ENCODE data around the gene SLC28A2. TPM values are rescaled to one million over a fixed set of nuclear protein-coding genes. Genes with fewer than 3 reads are reported as not detected.
"Not testable (repeated sequence)": the region's sequence is repeated elsewhere in the genome, so short reads cannot be mapped to it uniquely, and the experiment has no call there.

SLC28A2 gene
- total RNA-seq, 2 donors from 2014 or later: not detected

DNA sequence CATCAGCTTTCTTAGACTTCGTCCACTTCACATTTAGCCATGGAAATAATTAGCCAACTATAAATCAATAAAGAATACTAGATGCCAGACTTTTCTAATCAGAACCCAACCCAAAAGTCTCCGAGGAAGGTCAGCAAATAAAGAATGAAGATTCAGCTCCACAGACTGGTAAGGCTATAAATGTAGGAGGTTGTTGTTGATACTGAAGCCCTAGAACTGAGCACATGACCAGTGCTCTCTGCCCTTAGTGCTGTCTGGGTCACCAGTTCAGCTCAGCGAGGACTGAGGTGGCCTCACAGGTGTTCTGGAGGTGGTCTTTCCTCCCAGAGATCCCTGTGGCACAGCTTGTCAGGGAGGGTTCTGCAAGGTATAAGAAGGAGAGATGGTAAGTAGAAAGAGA lies 20.9 kb upstream of the SLC28A2 start:
- TF ChIP-seq CTCF (IDR thresholded peaks at IDR 0.05): no peak
- ATAC-seq (ENCODE audit: insufficient number of reproducible peaks, low FRiP score, low read depth) (no peak), DNase-seq (ENCODE audit: low spot score) (no peak)
- no peaks in the 10 kb centered on the region for H3K4me1 ChIP-seq (ENCODE audit: control insufficient read depth in 1 of 2, low read depth in 2 of 2)
- H3K27ac ChIP-seq: no peak overlapping the region
- no peaks in the 10 kb centered on the region for H3K9me3 ChIP-seq
- H3K36me3 ChIP-seq: no peaks in the 10 kb centered on the region
- no peak overlapping the region for H3K4me3 ChIP-seq
- H3K27me3 ChIP-seq (replicated peaks; ENCODE audit: insufficient read depth): no peaks in the 10 kb centered on the region

DNA sequence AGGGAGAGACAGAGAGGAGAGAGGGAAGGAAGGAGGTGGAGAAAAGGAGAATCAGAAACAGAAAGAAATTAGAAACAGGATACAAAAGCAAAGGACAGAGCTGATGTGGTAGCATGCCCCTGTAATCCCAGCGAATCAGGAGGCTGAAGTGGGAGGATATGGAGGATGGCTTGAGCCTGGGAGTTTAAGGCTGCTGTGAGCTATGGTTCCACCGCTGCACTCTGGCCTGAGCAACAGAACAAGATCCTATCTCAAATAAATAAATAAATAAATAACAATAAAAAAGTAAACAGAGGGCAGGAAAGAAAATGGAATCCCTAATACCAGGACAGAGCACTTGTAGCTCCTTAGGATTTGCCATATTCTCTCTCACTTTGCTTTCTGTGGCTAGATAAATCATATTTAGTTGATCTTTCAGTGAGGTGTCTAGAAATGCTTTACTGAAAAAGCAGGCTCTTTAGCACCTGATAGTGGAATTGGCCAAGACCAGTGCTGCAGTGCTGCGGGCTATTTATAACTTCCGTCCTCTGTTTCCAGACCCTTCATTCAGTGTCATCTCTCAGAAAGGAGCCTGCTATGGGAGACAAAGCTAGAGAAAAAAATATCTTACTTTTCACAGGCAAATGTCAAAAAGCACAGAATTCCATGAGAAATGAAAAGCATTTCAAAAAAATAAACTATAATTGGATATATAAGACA lies 20.0 kb upstream of the SLC28A2 start:
- Histone ChIP-seq H3K27me3 (replicated peaks; ENCODE audit: insufficient read depth) (no peaks in the 10 kb centered on the region), H3K4me3 (no peak overlapping the region), H3K27ac (no peak overlapping the region), H3K36me3 (no peaks in the 10 kb centered on the region), H3K4me1 (ENCODE audit: control insufficient read depth in 1 of 2, low read depth in 2 of 2) (no peaks in the 10 kb centered on the region), H3K9me3 (no peaks in the 10 kb centered on the region)
- TF ChIP-seq CTCF (IDR thresholded peaks at IDR 0.05): no peak
- DNase-seq (ENCODE audit: low spot score): no peak
- ATAC-seq (ENCODE audit: insufficient number of reproducible peaks, low FRiP score, low read depth): no peak

DNA sequence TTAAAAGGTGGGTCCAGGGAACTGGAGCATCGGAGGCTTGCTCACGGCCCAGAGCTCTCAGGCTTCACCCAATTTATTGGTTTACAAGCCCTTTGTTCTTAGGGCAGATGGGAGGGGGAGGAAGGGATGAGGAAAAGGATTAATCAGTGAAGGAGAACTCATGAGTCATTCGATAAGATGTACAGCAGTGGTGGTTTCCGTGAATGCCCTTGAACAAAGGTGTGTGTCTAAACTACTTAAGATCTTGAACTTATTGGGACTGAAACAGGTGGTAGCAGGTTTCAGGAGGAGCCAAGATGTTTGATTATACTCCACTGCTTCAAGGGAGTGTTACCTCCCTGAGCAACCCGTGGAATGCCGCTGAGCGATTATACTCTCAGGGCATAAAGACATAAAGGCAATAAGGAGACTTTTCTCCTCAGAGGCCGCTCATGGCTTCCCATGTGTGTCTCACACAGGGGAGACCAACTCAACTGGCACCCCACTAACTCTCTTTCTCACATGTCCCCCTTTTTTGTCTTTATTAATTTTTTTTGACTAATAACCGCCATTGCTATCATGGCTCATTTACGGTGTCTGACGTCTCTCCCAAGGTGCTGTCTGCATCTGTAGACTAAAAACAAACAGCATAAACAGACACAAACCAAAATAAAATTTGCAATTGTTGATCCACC lies 17.3 kb upstream of the SLC28A2 start:
- Histone ChIP-seq H3K27me3 (replicated peaks; ENCODE audit: insufficient read depth) (no peaks in the 10 kb centered on the region), H3K9me3 (no peaks in the 10 kb centered on the region), H3K4me1 (ENCODE audit: control insufficient read depth in 1 of 2, low read depth in 2 of 2) (no peaks in the 10 kb centered on the region), H3K4me3 (no peak overlapping the region), H3K27ac (no peak overlapping the region), H3K36me3 (no peaks in the 10 kb centered on the region)
- DNase-seq (ENCODE audit: low spot score) (no peak), ATAC-seq (ENCODE audit: insufficient number of reproducible peaks, low FRiP score, low read depth) (no peak)
- TF ChIP-seq CTCF (IDR thresholded peaks at IDR 0.05): no peak

DNA sequence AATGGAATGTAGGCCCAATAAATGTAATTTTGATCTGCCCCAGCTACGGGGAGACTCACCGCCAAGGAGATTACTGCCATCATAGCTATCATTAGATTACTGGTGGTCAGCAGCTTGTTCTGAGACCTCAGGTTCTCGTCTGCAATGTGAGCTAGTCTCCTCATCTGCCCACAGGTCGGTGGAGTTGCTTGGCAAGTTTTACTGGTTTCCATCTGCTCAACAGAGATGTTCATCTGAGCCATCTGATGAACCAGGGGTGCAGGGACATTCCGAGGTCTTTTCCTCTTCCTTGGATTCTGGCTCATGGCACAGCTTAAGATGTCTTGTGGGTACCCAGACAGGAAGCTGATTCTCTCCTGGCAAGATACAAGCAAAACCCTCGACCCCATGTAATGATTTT lies 15.2 kb upstream of the SLC28A2 start:
- ATAC-seq (ENCODE audit: insufficient number of reproducible peaks, low FRiP score, low read depth): not testable (repeated sequence)

GRCh38 chr15:45242289-45242688 lies 9.7 kb upstream of the SLC28A2 start:
- Histone ChIP-seq H3K9me3 (peaks cover 33% of the 10 kb centered on the region), H3K4me3 (no peak overlapping the region), H3K4me1 (ENCODE audit: control insufficient read depth in 1 of 2, low read depth in 2 of 2) (no peaks in the 10 kb centered on the region), H3K27ac (no peak overlapping the region), H3K36me3 (no peaks in the 10 kb centered on the region), H3K27me3 (replicated peaks; ENCODE audit: insufficient read depth) (no peaks in the 10 kb centered on the region)
- DNase-seq (ENCODE audit: low spot score) (no peak), ATAC-seq (ENCODE audit: insufficient number of reproducible peaks, low FRiP score, low read depth) (no peak)
- no peak for TF ChIP-seq CTCF (IDR thresholded peaks at IDR 0.05)

More for the DNA sequence above, 15.2 kb upstream of the SLC28A2 start:
- not testable (repeated sequence) for DNase-seq (ENCODE audit: low spot score); H3K27me3 ChIP-seq (replicated peaks; ENCODE audit: insufficient read depth); H3K4me1 ChIP-seq (ENCODE audit: control insufficient read depth in 1 of 2, low read depth in 2 of 2); H3K36me3 ChIP-seq; H3K4me3 ChIP-seq; H3K27ac ChIP-seq; H3K9me3 ChIP-seq
